ENCODE measurements around the gene RBM8A.

Gene RBM8A

DNA sequence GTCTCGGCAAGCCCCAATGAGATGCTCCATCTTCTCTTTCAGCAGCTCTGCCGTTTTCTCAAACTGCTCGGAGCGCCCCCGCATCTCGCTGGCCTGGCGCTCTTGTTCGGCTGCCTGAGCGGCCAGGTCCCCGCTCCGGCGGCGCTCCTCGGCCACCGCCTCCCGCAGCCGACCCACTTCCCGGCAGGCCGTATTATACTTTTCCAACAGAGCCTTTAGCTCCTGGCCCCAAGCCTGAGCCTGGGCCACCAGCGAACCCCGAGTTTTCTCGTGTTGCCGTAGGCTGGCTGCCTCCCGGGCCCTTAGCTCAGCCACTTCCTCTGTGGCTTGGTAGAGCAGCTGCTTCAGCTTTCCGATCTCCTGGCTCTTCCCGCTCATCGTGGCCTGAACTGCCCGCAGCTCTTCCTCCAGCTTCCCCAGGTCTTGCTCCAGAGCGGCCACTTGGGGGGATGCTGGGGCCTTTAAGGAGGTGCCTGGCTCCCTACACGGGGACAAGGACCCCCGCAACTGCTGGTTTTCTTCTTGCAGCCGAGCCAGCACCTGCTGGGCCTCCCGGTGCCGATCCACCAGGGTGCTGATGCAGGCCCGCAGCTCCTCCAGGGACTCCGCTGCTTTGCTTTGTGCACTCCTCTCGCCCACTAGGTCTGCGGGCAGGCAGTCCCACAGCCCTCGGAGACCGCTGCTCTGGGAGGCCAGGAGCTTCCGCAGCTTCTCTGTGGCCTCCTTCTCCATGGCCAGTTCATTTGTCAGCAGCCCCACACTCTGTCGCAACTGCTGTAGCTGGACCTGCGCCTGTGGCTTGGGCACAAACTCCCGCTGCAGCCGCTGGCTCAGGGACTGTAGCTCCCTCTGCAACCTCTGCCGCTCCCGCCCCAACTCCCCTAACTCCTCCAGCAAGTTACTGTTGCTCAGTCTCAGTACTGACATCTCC lies 55.0 kb downstream of the RBM8A start:
- DNase-seq, result no peak

Measured in NCI-H524 treated with DMSO at 0.1 percent for 48 hours (cell line).